GM12878 (cell line): ENCODE measurements around the gene FBLN1.

Experiments used
- ATF3 ChIP-seq: IDR thresholded peaks from 2 replicates; pipeline ENCODE4 v1.6.1; 2011; ENCODE audit warnings: low read depth, mild to moderate bottlenecking, low read length, moderate library complexity, borderline replicate concordance; ENCODE audit errors: extremely low read depth
- MYC ChIP-seq: IDR thresholded peaks from 2 replicates; pipeline ENCODE4 v1.6.1; 2011; ENCODE audit warnings: mild to moderate bottlenecking, low read length, moderate library complexity, inconsistent platforms; ENCODE audit not compliant: insufficient read depth, insufficient replicate concordance, insufficient read length, severe bottlenecking
- POLR2A ChIP-seq: IDR thresholded peaks from 2 replicates; pipeline ENCODE4 v1.6.1; 2011; ENCODE audit warnings: low read depth, mild to moderate bottlenecking, low read length
- RAD21 ChIP-seq: IDR thresholded peaks from 2 replicates; pipeline ENCODE4 v1.6.1; 2011; ENCODE audit warnings: mild to moderate bottlenecking, low read depth, low read length, moderate library complexity; ENCODE audit not compliant: insufficient read depth
- REST ChIP-seq: IDR thresholded peaks from 2 replicates; pipeline ENCODE4 v1.6.1; 2012; ENCODE audit warnings: mild to moderate bottlenecking, low read depth, low read length
- ZNF622 ChIP-seq: fragments of 450-650 bp; IDR thresholded peaks from 2 replicates; pipeline ENCODE4 v1.6.1; 2017; ENCODE audit warnings: mild to moderate bottlenecking, inconsistent platforms

GRCh38 chr22:45562102-45562501 lies 59.4 kb downstream of the FBLN1 start:
- TF ChIP-seq REST (no peak), MYC (no peak), ZNF622 (no peak), RAD21 (no peak), POLR2A (no peak), ATF3 (no peak)
